ENCODE results near the gene GGCT. TPM values are rescaled to one million over a fixed set of nuclear protein-coding genes. Genes with fewer than 3 reads are reported as not detected.
A peak's percentile ranks its signal among the peaks of the same experiment; 100 is the strongest.

GGCT gene
- total and polyA plus RNA-seq, 4 donors = 16.7 to 64.2 (median 25.9) TPM

DNA sequence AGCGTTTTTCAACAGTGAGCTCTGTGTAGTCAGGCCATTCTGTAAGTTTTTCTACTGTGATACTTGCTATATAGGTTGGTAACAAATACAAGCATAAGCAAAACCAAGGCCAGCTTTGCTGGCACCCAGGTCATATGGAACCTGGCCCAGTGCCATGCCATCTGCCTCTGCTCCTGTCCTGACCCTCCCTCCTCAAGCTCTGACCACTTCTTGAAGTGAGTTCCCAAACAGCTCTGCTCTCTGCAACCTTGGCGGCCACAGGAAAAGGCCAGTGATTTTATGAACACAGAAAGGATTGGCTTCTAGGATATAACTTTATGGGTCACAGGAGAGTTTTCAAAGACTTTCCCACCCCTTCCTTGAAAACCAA is 38.8 kb downstream of the GGCT start:
- Histone ChIP-seq H3K9me3 (ENCODE audit: control insufficient read depth, low read length) (no peaks in the 10 kb centered on the region), H3K4me3 (ENCODE audit: low read length in 2 of 2) (no peak overlapping the region), H3K27ac (ENCODE audit: low read depth in 1 of 2, low read length in 2 of 2) (no peak overlapping the region), H3K27me3 (ENCODE audit: control insufficient read depth in 1 of 2, insufficient read depth in 2 of 2, low read length in 1 of 2) (no peaks in the 10 kb centered on the region), H3K36me3 (ENCODE audit: control insufficient read depth in 1 of 2, insufficient read depth in 2 of 2, low read length in 1 of 2) (no peaks in the 10 kb centered on the region), H3K4me1 (ENCODE audit: control insufficient read depth in 1 of 2, insufficient read depth in 2 of 2, low read length in 2 of 2) (peaks cover 0 to 2% of the 10 kb centered on the region in 2 donors)
- DNase-seq (no peak), ATAC-seq (ENCODE audit: low FRiP score) (no peak)
- intact Hi-C loops (cut with DNase I) = no loop called here
- WGBS, 2 donors = 93 to 98% methylated on average over 2 of the region's 2 CpGs

GRCh38 chr7:30465046-30465810 is 39.4 kb downstream of the GGCT start:
- Histone ChIP-seq H3K27ac (ENCODE audit: low read depth in 1 of 2, low read length in 2 of 2) (no peak overlapping the region), H3K36me3 (ENCODE audit: control insufficient read depth in 1 of 2, insufficient read depth in 2 of 2, low read length in 1 of 2) (no peaks in the 10 kb centered on the region), H3K27me3 (ENCODE audit: control insufficient read depth in 1 of 2, insufficient read depth in 2 of 2, low read length in 1 of 2) (no peaks in the 10 kb centered on the region), H3K4me1 (ENCODE audit: control insufficient read depth in 1 of 2, insufficient read depth in 2 of 2, low read length in 2 of 2) (peaks cover 0 to 2% of the 10 kb centered on the region in 2 donors), H3K4me3 (ENCODE audit: low read length in 2 of 2) (no peak overlapping the region), H3K9me3 (ENCODE audit: control insufficient read depth, low read length) (no peaks in the 10 kb centered on the region)
- intact Hi-C loops (cut with DNase I) = no loop called here
- WGBS, 2 donors = 85 to 89% methylated on average over 5 of the region's 5 CpGs
- ATAC-seq (ENCODE audit: low FRiP score) (no peak), DNase-seq (no peak)

DNA sequence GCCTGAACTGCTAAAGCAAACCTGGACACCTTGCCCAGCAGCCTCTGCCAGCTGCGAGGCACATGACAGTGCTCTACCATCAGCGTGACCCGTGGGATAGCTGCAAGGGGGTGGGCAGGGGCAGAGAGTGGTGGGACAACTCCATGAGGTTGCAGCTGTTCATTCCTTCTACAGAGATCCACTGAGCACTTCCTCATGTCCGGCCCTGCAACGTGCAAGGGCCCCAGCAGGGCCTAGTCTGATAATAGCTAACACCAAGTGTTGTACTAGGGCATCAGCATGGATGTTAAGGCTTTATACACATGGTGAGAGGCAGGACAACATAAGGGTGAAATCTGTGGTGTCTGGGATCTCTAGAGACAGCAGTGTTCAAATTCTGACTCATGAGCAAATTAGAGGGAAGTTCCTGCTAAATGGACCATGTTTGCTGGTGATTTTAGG is 40.4 kb downstream of the GGCT start:
- Histone ChIP-seq H3K36me3 (ENCODE audit: control insufficient read depth in 1 of 2, insufficient read depth in 2 of 2, low read length in 1 of 2) (no peaks in the 10 kb centered on the region), H3K4me3 (ENCODE audit: low read length in 2 of 2) (no peak overlapping the region), H3K4me1 (ENCODE audit: control insufficient read depth in 1 of 2, insufficient read depth in 2 of 2, low read length in 2 of 2) (no peaks in the 10 kb centered on the region), H3K9me3 (ENCODE audit: control insufficient read depth, low read length) (no peaks in the 10 kb centered on the region), H3K27me3 (ENCODE audit: control insufficient read depth in 1 of 2, insufficient read depth in 2 of 2, low read length in 1 of 2) (no peaks in the 10 kb centered on the region), H3K27ac (ENCODE audit: low read depth in 1 of 2, low read length in 2 of 2) (no peak overlapping the region)
- DNase-seq (no peak), ATAC-seq (ENCODE audit: low FRiP score) (no peak)
- intact Hi-C loops (cut with DNase I) = no loop called here
- 76 to 90% methylated on average over 5 of the region's 5 CpGs for WGBS, 2 donors

DNA sequence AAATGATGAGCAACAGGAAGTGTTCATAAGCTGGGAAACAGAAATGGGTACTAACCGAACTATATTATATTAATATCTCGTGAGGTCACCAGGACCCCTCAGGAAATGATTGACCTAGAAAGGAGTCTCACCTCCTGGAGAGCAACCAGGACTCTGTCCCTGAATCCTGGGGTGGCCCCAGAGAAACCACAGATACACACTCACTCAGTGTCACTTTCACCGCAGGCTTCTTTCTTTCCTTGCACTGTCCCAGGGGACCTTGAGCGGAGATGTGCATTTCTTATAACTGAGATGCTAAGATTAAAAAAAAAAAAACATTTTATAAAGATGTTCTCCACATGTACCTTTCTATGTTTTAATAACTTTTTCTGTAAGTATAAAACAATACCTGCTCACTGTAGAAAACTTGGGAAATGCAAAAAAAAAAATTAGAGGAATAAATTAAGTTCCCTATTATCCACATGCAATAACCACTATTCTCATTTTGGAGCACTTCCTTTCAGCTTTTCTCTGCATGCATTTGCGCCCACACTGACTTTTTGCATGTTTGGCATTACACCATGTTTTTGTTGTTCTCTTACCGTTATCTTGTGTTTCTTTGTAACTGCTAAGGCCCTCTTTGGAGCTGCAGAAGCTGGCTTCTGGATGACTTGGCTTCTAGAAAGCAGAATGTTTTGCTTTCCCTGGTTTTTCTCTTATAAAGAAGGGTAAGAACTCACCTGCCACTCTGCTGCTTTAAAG is 41.1 kb downstream of the GGCT start:
- Histone ChIP-seq H3K9me3 (ENCODE audit: control insufficient read depth, low read length) (no peaks in the 10 kb centered on the region), H3K27ac (ENCODE audit: low read depth in 1 of 2, low read length in 2 of 2) (no peak overlapping the region), H3K4me3 (ENCODE audit: low read length in 2 of 2) (no peak overlapping the region), H3K36me3 (ENCODE audit: control insufficient read depth in 1 of 2, insufficient read depth in 2 of 2, low read length in 1 of 2) (no peaks in the 10 kb centered on the region), H3K4me1 (ENCODE audit: control insufficient read depth in 1 of 2, insufficient read depth in 2 of 2, low read length in 2 of 2) (no peaks in the 10 kb centered on the region), H3K27me3 (ENCODE audit: control insufficient read depth in 1 of 2, insufficient read depth in 2 of 2, low read length in 1 of 2) (no peaks in the 10 kb centered on the region)
- intact Hi-C loops (cut with DNase I) = no loop called here
- DNase-seq = no peak
- 85 to 87% methylated on average over 6 of the region's 6 CpGs for WGBS, 2 donors
- no peak for ATAC-seq (ENCODE audit: low FRiP score)

DNA sequence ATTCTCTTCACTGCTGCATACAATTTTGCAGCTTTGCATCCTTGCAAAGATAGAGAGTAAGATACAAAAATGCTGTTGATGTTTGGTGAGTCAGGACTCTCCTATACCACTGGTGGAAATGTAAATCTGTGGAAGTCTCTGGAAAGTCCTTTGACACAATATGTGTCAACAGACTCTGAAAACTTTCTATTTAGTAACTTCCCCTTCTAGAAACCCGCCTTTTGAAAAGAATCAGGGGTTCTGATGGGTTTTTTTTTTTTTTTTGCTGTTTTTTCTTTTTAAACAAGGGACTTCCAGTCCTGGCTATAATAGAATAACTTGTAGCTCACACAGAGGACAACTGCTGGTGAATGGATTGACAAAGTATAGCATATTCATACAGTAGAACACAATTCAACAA is 42.5 kb downstream of the GGCT start:
- H3K4me1 ChIP-seq (ENCODE audit: control insufficient read depth in 1 of 2, insufficient read depth in 2 of 2, low read length in 2 of 2) = no peaks in the 10 kb centered on the region
- no peak overlapping the region for H3K4me3 ChIP-seq (ENCODE audit: low read length in 2 of 2)
- no peak for DNase-seq
- H3K9me3 ChIP-seq (ENCODE audit: control insufficient read depth, low read length) = no peaks in the 10 kb centered on the region
- no peak for ATAC-seq (ENCODE audit: low FRiP score)
- H3K27me3 ChIP-seq (ENCODE audit: control insufficient read depth in 1 of 2, insufficient read depth in 2 of 2, low read length in 1 of 2) = no peaks in the 10 kb centered on the region
- H3K27ac ChIP-seq (ENCODE audit: low read depth in 1 of 2, low read length in 2 of 2) = no peak overlapping the region
- intact Hi-C loops (cut with DNase I) = no loop called here
- WGBS, 2 donors = 91 to 100% methylated on average over 1 of the region's 1 CpG
- no peaks in the 10 kb centered on the region for H3K36me3 ChIP-seq (ENCODE audit: control insufficient read depth in 1 of 2, insufficient read depth in 2 of 2, low read length in 1 of 2)

- ATAC-seq (ENCODE audit: low FRiP score) (no peak), DNase-seq (no peak)
- Histone ChIP-seq H3K27ac (ENCODE audit: low read depth in 1 of 2, low read length in 2 of 2) (no peak overlapping the region), H3K4me1 (ENCODE audit: control insufficient read depth in 1 of 2, insufficient read depth in 2 of 2, low read length in 2 of 2) (no peaks in the 10 kb centered on the region), H3K9me3 (ENCODE audit: control insufficient read depth, low read length) (no peaks in the 10 kb centered on the region), H3K36me3 (ENCODE audit: control insufficient read depth in 1 of 2, insufficient read depth in 2 of 2, low read length in 1 of 2) (no peaks in the 10 kb centered on the region), H3K27me3 (ENCODE audit: control insufficient read depth in 1 of 2, insufficient read depth in 2 of 2, low read length in 1 of 2) (no peaks in the 10 kb centered on the region), H3K4me3 (ENCODE audit: low read length in 2 of 2) (no peak overlapping the region)
- 88 to 91% methylated on average over 4 of the region's 4 CpGs for WGBS, 2 donors
- intact Hi-C loops (cut with DNase I) = no loop called here
These were observed 44.4 kb downstream of the GGCT start for GRCh38 chr7:30460246-30460633.

GRCh38 chr7:30459591-30460245 is 44.9 kb downstream of the GGCT start:
- Histone ChIP-seq H3K4me1 (ENCODE audit: control insufficient read depth in 1 of 2, insufficient read depth in 2 of 2, low read length in 2 of 2) (no peaks in the 10 kb centered on the region), H3K36me3 (ENCODE audit: control insufficient read depth in 1 of 2, insufficient read depth in 2 of 2, low read length in 1 of 2) (no peaks in the 10 kb centered on the region), H3K4me3 (ENCODE audit: low read length in 2 of 2) (no peak overlapping the region), H3K27me3 (ENCODE audit: control insufficient read depth in 1 of 2, insufficient read depth in 2 of 2, low read length in 1 of 2) (no peaks in the 10 kb centered on the region), H3K27ac (ENCODE audit: low read depth in 1 of 2, low read length in 2 of 2) (no peak overlapping the region), H3K9me3 (ENCODE audit: control insufficient read depth, low read length) (no peaks in the 10 kb centered on the region)
- intact Hi-C loops (cut with DNase I) = no loop called here
- peak; percentile 57 for ATAC-seq (ENCODE audit: low FRiP score)
- WGBS, 2 donors = 48 to 63% methylated on average over 9 of the region's 9 CpGs
- peak; percentile 74 to 81 for DNase-seq

DNA sequence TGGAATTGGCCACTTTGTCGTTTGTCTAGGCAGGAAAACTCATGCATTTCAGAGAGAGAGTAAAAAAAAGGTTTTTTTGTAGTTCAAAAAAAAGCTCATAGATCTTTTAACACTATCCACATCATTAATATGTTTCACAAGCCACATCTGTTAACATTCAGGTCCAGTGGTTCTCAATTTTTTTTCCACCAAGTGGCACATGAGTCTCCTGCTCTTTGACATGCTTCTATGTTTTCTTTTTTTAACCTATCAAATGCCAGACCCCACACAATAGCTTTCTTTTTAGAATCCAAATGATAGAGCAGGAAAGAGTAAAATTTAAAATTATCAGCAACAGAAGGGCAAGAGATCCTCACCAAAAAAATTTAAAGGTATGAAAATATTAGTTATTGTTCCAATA is 46.3 kb downstream of the GGCT start:
- no peaks in the 10 kb centered on the region for H3K9me3 ChIP-seq (ENCODE audit: control insufficient read depth, low read length)
- intact Hi-C loops (cut with DNase I) = no loop called here
- no peak for ATAC-seq (ENCODE audit: low FRiP score)

More for the DNA sequence above, 46.3 kb downstream of the GGCT start:
- no peaks in the 10 kb centered on the region for H3K4me1 ChIP-seq (ENCODE audit: control insufficient read depth in 1 of 2, insufficient read depth in 2 of 2, low read length in 2 of 2)
- no peak for DNase-seq
- H3K27ac ChIP-seq (ENCODE audit: low read depth in 1 of 2, low read length in 2 of 2) = no peak overlapping the region
- no peak overlapping the region for H3K4me3 ChIP-seq (ENCODE audit: low read length in 2 of 2)
- H3K36me3 ChIP-seq (ENCODE audit: control insufficient read depth in 1 of 2, insufficient read depth in 2 of 2, low read length in 1 of 2) = peaks cover 0 to 4% of the 10 kb centered on the region in 2 donors
- H3K27me3 ChIP-seq (ENCODE audit: control insufficient read depth in 1 of 2, insufficient read depth in 2 of 2, low read length in 1 of 2) = no peaks in the 10 kb centered on the region
- WGBS, 2 donors = 0 to 10% methylated on average over 1 of the region's 1 CpG
